HCT116 (cell line): ENCODE results near the gene FAM181A. TPM values are rescaled to one million over a fixed set of nuclear protein-coding genes. Genes with fewer than 3 reads are reported as not detected.
A peak's percentile ranks its signal among the peaks of the same experiment; 100 is the strongest.

ENCODE experiments used
- ATAC-seq: fragments of 200-7000 bp; cut with Tn5 transposase; 2 replicates; pipeline ENCODE4 v1.9.1; 2020; ENCODE audit warnings: mild to moderate bottlenecking, moderate library complexity
- BruUV-seq: library from RNA; stranded (reverse); fragments of 400-500 nt; replicated peaks from 2 replicates; lab custom pipeline; 2021; lab: Mats Ljungman, UMichigan
- CTCF ChIA-PET: fragments of 300-600 bp; sonication (Branson Sonifier 250); formaldehyde crosslinking; loops from one replicate; lab custom pipeline; 2021; ENCODE audit warnings: antibody characterized with exemption; lab: Charles Lee
- POLR2A ChIA-PET: fragments of 300-600, 350-600 bp; sonication (Branson Sonifier 250); formaldehyde crosslinking; loops from one replicate; lab custom pipeline; 2021; ENCODE audit warnings: antibody characterized with exemption; lab: Charles Lee
- RAD21 ChIA-PET, 2 experiments: fragments of 300-600 bp; sonication (Branson Sonifier 250); formaldehyde crosslinking; loops; one replicate each; lab custom pipeline; 2023; ENCODE audit warnings: low total read pairs in 2 of 2; ENCODE audit not compliant: uncharacterized antibody in 2 of 2, unreplicated experiment in 2 of 2, low non-redundant PET in 1 of 2; lab: Charles Lee
- DNase-seq: peaks from one replicate; pipeline ENCODE4 v3.0.0-alpha.2; 2010; ENCODE audit warnings: low read depth, low spot score
- H2AFZ ChIP-seq: fragments of 200-600 bp; shearing (Covaris generic), sonication (generic); 2 replicates; pipeline ENCODE4 v1.6.1; 2017; ENCODE audit warnings: low read depth, mixed run types, mixed read lengths, antibody characterized with exemption, low read length; ENCODE audit not compliant: poor library complexity, severe bottlenecking
- H3K27ac ChIP-seq: 2 replicates; pipeline ENCODE4 v1.5.1; 2012; ENCODE audit warnings: low read depth, low read length
- H3K27me3 ChIP-seq: fragments of 200-600 bp; sonication (generic); 2 replicates; pipeline ENCODE4 v1.6.1; 2016; ENCODE audit warnings: mixed run types, low read length, mixed read lengths; ENCODE audit not compliant: insufficient read depth
- H3K36me3 ChIP-seq, 2 experiments: fragments of 200-500 bp in 1 of 2; fragments of 200-600 bp in 1 of 2; sonication (Bioruptor generic) in 1 of 2; sonication (generic) in 1 of 2; 2 replicates each; pipeline versions ENCODE4 v1.5.1 to v1.6.1; 2014 to 2016; ENCODE audit warnings: low read length in 2 of 2, inconsistent platforms in 1 of 2, mixed read lengths in 1 of 2, mixed run types in 1 of 2; ENCODE audit not compliant: insufficient read depth in 2 of 2, control insufficient read depth in 1 of 2
- H3K4me1 ChIP-seq, 2 experiments: fragments of 200-600 bp in 1 of 2; sonication (generic) in 1 of 2; 2 replicates each; pipeline versions ENCODE4 v1.5.1 to v1.6.1; 2012 to 2017; ENCODE audit warnings: low read length in 2 of 2, inconsistent platforms in 1 of 2, mild to moderate bottlenecking in 1 of 2, mixed read lengths in 1 of 2, mixed run types in 1 of 2, moderate library complexity in 1 of 2; ENCODE audit not compliant: insufficient read depth in 2 of 2, control insufficient read depth in 1 of 2
- H3K4me2 ChIP-seq: fragments of 200-600 bp; sonication (generic); 2 replicates; pipeline ENCODE4 v1.6.1; 2017; ENCODE audit warnings: mixed run types, low read length, mixed read lengths
- H3K4me3 ChIP-seq, 2 experiments: fragments of 200-600 bp in 1 of 2; sonication (generic) in 1 of 2; replicated peaks in 1 of 2; 2 replicates each; pipeline ENCODE4 v1.5.1; 2011 to 2016; ENCODE audit warnings: low read length in 2 of 2, control low read depth in 1 of 2, low read depth in 1 of 2, mild to moderate bottlenecking in 1 of 2, mixed read lengths in 1 of 2, mixed run types in 1 of 2
- H3K79me2 ChIP-seq: fragments of 200-600 bp; sonication (generic); 2 replicates; pipeline ENCODE4 v1.6.1; 2017; ENCODE audit warnings: mild to moderate bottlenecking, mixed run types, low read length, moderate library complexity, mixed read lengths; ENCODE audit not compliant: insufficient read depth
- H3K9ac ChIP-seq: fragments of 200-600 bp; sonication (generic); 2 replicates; pipeline ENCODE4 v1.6.1; 2016; ENCODE audit warnings: low read length, mixed read lengths
- H3K9me2 ChIP-seq: fragments of 200-600 bp; sonication (generic), shearing (Covaris generic); 2 replicates; pipeline ENCODE4 v1.6.1; 2017; ENCODE audit warnings: mixed run types, mild to moderate bottlenecking, moderate library complexity; ENCODE audit not compliant: insufficient read depth
- H3K9me3 ChIP-seq, 2 experiments: fragments of 200-500 bp in 1 of 2; fragments of 200-600 bp in 1 of 2; sonication (Bioruptor generic) in 1 of 2; sonication (generic) in 1 of 2; 2 replicates each; pipeline ENCODE4 v1.6.1; 2014 to 2017; ENCODE audit warnings: low read length in 2 of 2, mixed read lengths in 2 of 2, inconsistent platforms in 1 of 2, low read depth in 1 of 2, mild to moderate bottlenecking in 1 of 2, mixed run types in 1 of 2, moderate library complexity in 1 of 2; ENCODE audit not compliant: control insufficient read depth in 1 of 2, insufficient read depth in 1 of 2
- H4K20me1 ChIP-seq: fragments of 200-600 bp; sonication (generic), shearing (Covaris generic); 2 replicates; pipeline ENCODE4 v1.6.1; 2017; ENCODE audit warnings: mixed run types, mild to moderate bottlenecking, moderate library complexity; ENCODE audit not compliant: insufficient read depth
- ATF3 ChIP-seq: IDR thresholded peaks from 2 replicates; pipeline ENCODE4 v1.6.1; 2012
- CBX3 ChIP-seq: IDR thresholded peaks from 2 replicates; pipeline ENCODE4 v1.6.1; 2012; ENCODE audit warnings: low read depth
- FOSL1 ChIP-seq: IDR thresholded peaks from 2 replicates; pipeline ENCODE4 v1.6.1; 2012; ENCODE audit warnings: low read depth
- RAD21 ChIP-seq: IDR thresholded peaks from 2 replicates; pipeline ENCODE4 v1.6.1; 2012; ENCODE audit warnings: low read depth, mild to moderate bottlenecking
- SIN3A ChIP-seq: IDR thresholded peaks from 2 replicates; pipeline ENCODE4 v1.6.1; 2012; ENCODE audit warnings: low read depth
- ZBTB33 ChIP-seq: IDR thresholded peaks from 2 replicates; pipeline ENCODE4 v1.6.1; 2011; ENCODE audit warnings: mild to moderate bottlenecking, low read length, moderate library complexity; ENCODE audit not compliant: insufficient replicate concordance; ENCODE audit errors: extremely low read depth
- ZNF274 ChIP-seq: fragments of 200-500 bp; sonication (Bioruptor generic); IDR thresholded peaks from 2 replicates; pipeline ENCODE4 v1.6.1; 2014; ENCODE audit warnings: mild to moderate bottlenecking, low read depth, low read length, inconsistent platforms
- intact Hi-C: fragments of 100-400 bp; cut with micrococcal nuclease; formaldehyde crosslinking; loops from 2 replicates; pipeline ENCODE4 v1.10.0; 2022
- total RNA-seq: library from RNA; stranded (reverse); gene quantifications from one replicate; pipeline ENCODE4 v1.2.1, GENCODE V29; 2021; ENCODE audit not compliant: unreplicated experiment
- TF ChIP-seq, protein P1 (sequence below), 3 experiments: fragments of 200-600 bp in 1 of 3; sonication (generic) in 1 of 3; IDR thresholded peaks in 2 of 3; conservative IDR thresholded peaks in 1 of 3; 2 replicates each; pipeline ENCODE4 v1.5.1; 2012 to 2017; ENCODE audit warnings: low read depth in 2 of 3, low read length in 2 of 3, antibody characterized with exemption in 1 of 3, borderline replicate concordance in 1 of 3, control low read depth in 1 of 3, mild to moderate bottlenecking in 1 of 3, mixed read lengths in 1 of 3, mixed run types in 1 of 3, moderate library complexity in 1 of 3; ENCODE audit not compliant: insufficient read depth in 1 of 3

FAM181A gene
- total RNA-seq, 1 experiment from 2014 or later = not detected

GRCh38 chr14:93903342-93904184 lies 23.6 kb upstream of the FAM181A start:
- Histone ChIP-seq H3K9me2 (no peaks in the 10 kb centered on the region), H3K4me3 (no peak overlapping the region), H3K4me2 (no peak overlapping the region), H3K79me2 (no peaks in the 10 kb centered on the region), H4K20me1 (no peaks in the 10 kb centered on the region), H3K9me3 (no peaks in the 10 kb centered on the region), H3K36me3 (no peaks in the 10 kb centered on the region), H3K27me3 (no peaks in the 10 kb centered on the region), H2AFZ (no peak overlapping the region), H3K27ac (no peak overlapping the region), H3K4me1 (peaks cover 3 to 7% of the 10 kb centered on the region in 2 experiments; a peak in 3 of 4 replicates), H3K9ac (no peak overlapping the region)
- ATAC-seq (peak; percentile 69), DNase-seq (peak; percentile 15)
- ChIA-PET POLR2A (no interaction called here), RAD21 (interaction anchor here (0.7 to 1.5 kb wide), 3 partner anchors 179 to 255 kb away, joined by 3 to 4 read pairs (median 4); no protein-coding TSS in a partner anchor), CTCF (interaction anchor here (0.6 to 7.3 kb wide), 5 partner anchors 8 to 257 kb away, joined by 3 to 75 read pairs (median 8); no protein-coding TSS in a partner anchor)
- TF ChIP-seq CBX3 (no peak), ZNF274 (no peak), FOSL1 (no peak), ZBTB33 (no peak), ATF3 (no peak), SIN3A (no peak), RAD21 (peak; percentile 66)
- TF ChIP-seq, protein P1, sequence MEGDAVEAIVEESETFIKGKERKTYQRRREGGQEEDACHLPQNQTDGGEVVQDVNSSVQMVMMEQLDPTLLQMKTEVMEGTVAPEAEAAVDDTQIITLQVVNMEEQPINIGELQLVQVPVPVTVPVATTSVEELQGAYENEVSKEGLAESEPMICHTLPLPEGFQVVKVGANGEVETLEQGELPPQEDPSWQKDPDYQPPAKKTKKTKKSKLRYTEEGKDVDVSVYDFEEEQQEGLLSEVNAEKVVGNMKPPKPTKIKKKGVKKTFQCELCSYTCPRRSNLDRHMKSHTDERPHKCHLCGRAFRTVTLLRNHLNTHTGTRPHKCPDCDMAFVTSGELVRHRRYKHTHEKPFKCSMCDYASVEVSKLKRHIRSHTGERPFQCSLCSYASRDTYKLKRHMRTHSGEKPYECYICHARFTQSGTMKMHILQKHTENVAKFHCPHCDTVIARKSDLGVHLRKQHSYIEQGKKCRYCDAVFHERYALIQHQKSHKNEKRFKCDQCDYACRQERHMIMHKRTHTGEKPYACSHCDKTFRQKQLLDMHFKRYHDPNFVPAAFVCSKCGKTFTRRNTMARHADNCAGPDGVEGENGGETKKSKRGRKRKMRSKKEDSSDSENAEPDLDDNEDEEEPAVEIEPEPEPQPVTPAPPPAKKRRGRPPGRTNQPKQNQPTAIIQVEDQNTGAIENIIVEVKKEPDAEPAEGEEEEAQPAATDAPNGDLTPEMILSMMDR (IDR thresholded peaks at IDR 0.05 in 2 of 3, conservative IDR thresholded peaks at IDR 0.05 in 1 of 3; ENCODE audit: borderline replicate concordance in 1 of 3, insufficient read depth in 1 of 3, low read depth in 2 of 3, low read length in 2 of 3) = peak; percentile 30 to 67 (median 61); a peak in 5 of 6 replicates
- intact Hi-C loops = loop anchor here (10.0 kb wide), 1 partner anchor 949 kb away; no protein-coding TSS in a partner anchor
- no TSS peak for BruUV-seq
